ENCODE results near the gene RIT2.

- TF ChIP-seq MAX (IDR thresholded peaks at IDR 0.05) (no peak), TAF1 (IDR thresholded peaks at IDR 0.05; ENCODE audit: low read depth) (no peak), EP300 (IDR thresholded peaks at IDR 0.05; ENCODE audit: borderline replicate concordance) (no peak), CREB1 (IDR thresholded peaks at IDR 0.05; ENCODE audit: low read depth) (no peak), TCF12 (IDR thresholded peaks at IDR 0.05; ENCODE audit: low read depth) (no peak), NFIC (IDR thresholded peaks at IDR 0.05) (no peak), REST (IDR thresholded peaks at IDR 0.05; ENCODE audit: low read depth) (no peak), EGR1 (IDR thresholded peaks at IDR 0.05) (no peak)
These were observed 53.7 kb downstream of the RIT2 start for GRCh38 chr18:43061816-43062215.
